ENCODE results near the gene ACVR1B. TPM values are rescaled to one million over a fixed set of nuclear protein-coding genes. Genes with fewer than 3 reads are reported as not detected.

ACVR1B gene
- total RNA-seq, 1 donor from 2014 or later, result 49.8 TPM

GRCh38 chr12:52020539-52021336, 69.2 kb downstream of the ACVR1B start:
- no peak for DNase-seq (ENCODE audit: low spot score)

GRCh38 chr12:52022841-52023181, 71.3 kb downstream of the ACVR1B start:
- DNase-seq (ENCODE audit: low spot score), result no peak

DNA sequence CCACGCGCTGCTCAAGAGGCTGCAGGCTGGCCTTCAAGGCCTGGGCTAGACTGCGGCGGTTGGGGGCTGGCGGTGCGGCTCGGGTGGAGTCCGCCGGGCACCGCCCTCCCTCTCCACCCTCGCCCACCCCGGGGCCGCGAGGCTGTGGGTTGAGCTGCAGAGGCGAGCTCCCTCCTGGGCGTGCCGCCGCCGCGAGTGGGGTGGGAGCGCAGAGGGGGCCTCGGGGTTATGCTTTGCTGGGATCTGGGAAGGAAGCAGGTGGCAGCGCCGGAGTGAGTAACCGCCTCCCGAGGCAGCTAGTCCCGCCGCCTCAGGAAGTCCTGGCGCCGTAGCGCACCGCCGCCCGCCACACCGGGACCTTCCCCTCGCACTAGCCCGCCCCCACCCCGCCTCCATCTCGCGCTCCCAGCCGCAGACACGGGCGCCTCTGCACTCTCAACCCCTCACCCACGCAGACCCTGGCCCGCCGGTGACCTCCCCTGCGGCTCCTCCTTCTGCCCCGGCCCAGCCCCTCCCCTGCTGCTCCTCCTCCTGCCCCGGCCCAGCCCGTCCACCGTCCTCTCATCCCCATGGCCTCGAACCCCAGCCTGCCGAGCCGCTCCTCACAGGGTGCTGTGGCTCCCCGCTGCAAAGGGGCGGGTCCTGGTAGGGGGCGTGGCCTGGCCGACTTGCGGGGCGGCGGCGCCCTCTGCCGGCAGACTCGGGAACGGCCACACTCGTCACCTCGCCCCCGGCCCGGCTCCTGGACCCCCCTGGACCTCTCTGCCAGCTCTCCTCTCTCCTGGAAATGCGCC, 71.9 kb downstream of the ACVR1B start:
- peak; percentile 87 for DNase-seq (ENCODE audit: low spot score)

GRCh38 chr12:52023976-52024688, 72.6 kb downstream of the ACVR1B start:
- no peak for DNase-seq (ENCODE audit: low spot score)

DNA sequence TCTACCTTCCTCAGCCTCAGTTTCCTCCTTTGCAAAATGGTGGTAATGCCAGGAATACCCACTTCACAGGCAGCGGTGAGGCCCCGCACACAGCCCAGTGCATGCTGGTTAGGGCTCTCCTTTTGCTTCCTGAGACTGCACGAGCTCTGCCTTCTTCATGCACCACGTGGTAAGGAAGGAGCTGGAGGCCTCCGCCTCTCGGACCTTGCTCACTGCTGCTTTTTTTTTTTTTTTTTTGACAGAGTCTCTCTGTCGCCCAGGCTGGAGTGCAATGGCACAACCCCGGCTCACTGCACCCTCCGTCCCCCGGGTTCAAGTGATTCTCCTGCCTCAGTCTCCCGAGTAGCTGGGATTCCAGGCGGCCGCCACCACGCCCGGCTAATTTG, 73.3 kb downstream of the ACVR1B start:
- DNase-seq (ENCODE audit: low spot score), result peak; percentile 75

DNA sequence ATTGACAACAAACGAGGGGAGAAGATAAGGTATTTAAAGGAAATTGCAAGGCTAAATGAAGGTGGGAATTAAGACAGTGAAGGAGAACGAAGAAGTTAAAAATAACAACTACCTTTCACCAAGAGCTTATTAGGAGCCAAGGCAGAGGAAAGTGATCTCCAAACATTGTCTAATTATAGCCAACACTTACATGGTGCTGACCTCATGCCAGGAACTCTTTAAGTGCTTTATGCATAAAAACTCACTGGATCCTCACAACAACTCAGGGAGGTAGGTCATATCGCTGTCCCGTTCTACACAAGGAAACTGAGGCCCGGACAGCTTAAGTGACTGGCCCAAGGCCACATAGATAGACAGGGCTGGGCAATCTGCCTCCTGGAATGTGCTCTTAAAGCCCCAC, 74.8 kb downstream of the ACVR1B start:
- DNase-seq (ENCODE audit: low spot score), result no peak

GRCh38 chr12:52027085-52027843, 75.8 kb downstream of the ACVR1B start:
- DNase-seq (ENCODE audit: low spot score), result no peak

- DNase-seq (ENCODE audit: low spot score), result no peak
These were observed 78.2 kb downstream of the ACVR1B start for GRCh38 chr12:52029685-52030084.

DNA sequence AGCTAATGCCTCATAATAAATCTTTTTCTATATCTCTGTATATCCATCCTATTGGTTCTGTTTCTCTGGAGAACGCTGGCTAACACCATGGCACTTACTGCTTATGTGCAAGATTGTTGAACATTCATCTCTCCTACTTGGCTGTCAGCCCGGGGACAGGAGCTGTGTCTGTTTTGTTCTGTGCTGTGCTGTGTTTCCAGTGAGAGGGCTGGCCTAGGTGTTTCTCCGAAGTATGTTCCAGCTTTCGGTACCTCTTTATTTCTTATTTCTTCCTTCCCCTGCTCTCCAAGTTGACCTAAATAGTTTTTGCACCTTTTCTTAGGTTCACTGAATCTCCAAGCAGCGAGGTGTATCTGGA, 80.9 kb downstream of the ACVR1B start:
- peak; percentile 84 for DNase-seq (ENCODE audit: low spot score)

GRCh38 chr12:52032804-52033445, 81.4 kb downstream of the ACVR1B start:
- DNase-seq (ENCODE audit: low spot score), result peak; percentile 97

- no peak for DNase-seq (ENCODE audit: low spot score)
These were observed 82.1 kb downstream of the ACVR1B start for GRCh38 chr12:52033446-52034140.

DNA sequence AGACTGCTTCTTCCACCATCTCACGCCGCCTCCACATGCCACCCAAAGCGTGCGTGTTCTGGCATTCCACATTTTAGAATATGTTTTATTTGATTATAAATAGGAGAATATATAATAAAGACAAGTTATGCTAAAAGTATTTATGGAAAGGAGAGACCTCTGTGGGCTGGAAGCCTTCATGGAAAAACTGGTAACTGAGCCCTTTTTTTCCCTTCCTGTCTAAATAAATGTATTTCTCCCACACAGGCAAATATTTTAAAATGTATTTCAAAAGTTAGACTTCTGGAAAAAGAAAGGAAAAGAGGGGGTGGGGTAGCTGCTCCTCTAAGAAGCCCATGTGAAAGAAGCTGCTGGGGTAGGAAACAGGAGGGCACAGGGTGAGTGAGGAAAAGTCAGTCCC, 83.7 kb downstream of the ACVR1B start:
- DNase-seq (ENCODE audit: low spot score), result no peak

GRCh38 chr12:52035926-52036325, 84.4 kb downstream of the ACVR1B start:
- no peak for DNase-seq (ENCODE audit: low spot score)

DNA sequence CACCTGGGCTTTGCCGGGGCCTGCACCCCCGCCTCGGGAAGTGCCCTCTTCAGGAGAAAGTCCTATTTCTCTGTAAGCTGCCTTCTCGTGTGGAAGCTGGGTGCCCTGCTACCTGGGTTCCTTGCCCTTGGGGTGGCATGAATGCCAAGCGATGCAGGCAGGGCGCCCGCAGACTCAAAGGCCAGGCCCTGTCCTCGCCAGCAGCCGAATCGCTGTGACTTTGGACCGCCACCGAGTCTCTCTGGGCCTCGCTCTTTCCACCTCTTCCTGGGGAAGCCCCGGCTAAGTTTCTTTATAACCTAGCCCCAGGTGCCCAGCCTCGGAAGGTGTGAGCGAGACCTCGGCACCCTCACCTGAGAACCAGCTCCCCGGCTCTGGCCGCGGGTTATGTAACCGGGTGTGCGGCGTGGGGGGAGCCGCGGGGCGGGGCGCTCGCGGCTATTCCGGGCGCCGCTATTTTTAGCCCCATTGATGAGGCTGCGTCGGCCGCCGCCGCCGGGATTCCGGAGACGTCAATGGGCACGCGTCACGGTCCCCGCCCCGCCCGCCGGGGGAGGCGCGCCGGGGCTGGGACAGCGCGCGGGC, 85.2 kb downstream of the ACVR1B start:
- DNase-seq (ENCODE audit: low spot score), result peak; percentile 91

DNA sequence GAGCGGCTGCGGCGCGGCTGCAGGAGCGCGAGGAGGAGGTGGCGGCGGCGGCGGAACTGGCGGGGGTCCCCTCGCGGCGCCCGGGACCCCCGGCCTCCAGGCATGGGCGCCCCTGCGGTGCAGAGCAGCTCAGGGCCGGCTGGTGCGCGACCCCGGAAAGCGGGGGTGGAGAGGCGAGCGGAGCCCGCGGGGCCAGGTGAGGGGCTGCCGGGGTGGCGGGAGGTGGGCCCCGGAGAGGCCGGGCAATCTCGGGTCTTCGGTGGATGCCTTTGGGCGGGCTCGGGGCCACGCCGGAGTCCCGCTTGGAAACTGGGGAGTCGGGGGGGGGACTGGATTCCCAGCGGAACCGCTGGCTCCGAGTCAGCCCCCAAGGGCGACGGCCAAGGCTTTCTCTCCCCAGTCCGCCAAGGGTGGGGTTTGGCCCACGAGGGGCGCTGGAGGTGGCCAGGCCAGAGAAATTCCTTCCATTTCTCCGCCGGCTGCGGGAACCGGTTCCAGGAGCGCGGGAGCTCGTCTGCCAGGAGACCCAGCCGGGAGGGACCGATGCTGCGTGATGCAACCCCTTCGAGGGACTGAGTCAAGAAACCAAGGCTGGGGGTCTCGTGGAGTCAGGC, 85.9 kb downstream of the ACVR1B start:
- peak; percentile 60 for DNase-seq (ENCODE audit: low spot score)

GRCh38 chr12:52038447-52038846, 86.9 kb downstream of the ACVR1B start:
- no peak for DNase-seq (ENCODE audit: low spot score)

DNA sequence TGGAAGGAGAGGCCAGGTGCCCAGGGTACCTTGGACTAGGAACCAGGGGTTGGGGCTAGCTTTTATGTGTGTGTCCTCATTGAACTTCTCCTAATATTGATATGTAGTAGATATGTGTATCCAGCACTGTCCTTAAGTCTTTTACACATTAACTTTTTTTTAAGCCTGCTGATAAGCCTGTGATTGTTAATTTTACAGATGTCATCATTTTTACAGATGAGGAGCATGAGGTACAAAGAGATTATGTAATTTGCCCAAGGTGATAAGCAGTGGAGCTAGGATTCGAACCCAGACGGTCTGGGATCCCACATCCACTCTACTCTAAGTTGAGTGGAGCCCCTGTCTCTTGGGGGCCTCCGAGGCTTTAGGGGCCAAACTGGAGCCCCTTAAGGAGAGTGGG, 89.5 kb downstream of the ACVR1B start:
- no peak for DNase-seq (ENCODE audit: low spot score)

- no peak for DNase-seq (ENCODE audit: low spot score)
These were observed 90.2 kb downstream of the ACVR1B start for GRCh38 chr12:52041695-52042123.

- DNase-seq (ENCODE audit: low spot score), result no peak
These were observed 91.3 kb downstream of the ACVR1B start for GRCh38 chr12:52042706-52043385.

All from mucosa of gallbladder (tissue), 1 donor.